BE2C (cell line): ENCODE data around the gene SYT7.

Experiments
- DNase-seq: peaks from one replicate; pipeline ENCODE4 v3.0.0-alpha.2; 2020
- H3K27me3 ChIP-seq: fragments of 250-450 bp; sonication (Bioruptor Pico); 2 replicates; pipeline ENCODE4 v1.5.1; 2020; ENCODE audit warnings: mild to moderate bottlenecking
- H3K36me3 ChIP-seq: fragments of 250-450 bp; sonication (Bioruptor Pico); 2 replicates; pipeline ENCODE4 v1.5.1; 2020; ENCODE audit warnings: mild to moderate bottlenecking
- H3K4me1 ChIP-seq: fragments of 250-450 bp; sonication (Bioruptor Pico); 2 replicates; pipeline ENCODE4 v1.5.1; 2020
- H3K4me3 ChIP-seq: 2 replicates; pipeline ENCODE4 v1.5.1; 2011; ENCODE audit warnings: low read depth, low read length
- H3K9me3 ChIP-seq: fragments of 250-450 bp; sonication (Bioruptor Pico); 2 replicates; pipeline ENCODE4 v1.5.1; 2020
- TF ChIP-seq, protein P1 (sequence below): IDR thresholded peaks from 2 replicates; pipeline ENCODE4 v1.5.1; 2012; ENCODE audit warnings: mild to moderate bottlenecking, low read depth, low read length

SYT7 gene

DNA sequence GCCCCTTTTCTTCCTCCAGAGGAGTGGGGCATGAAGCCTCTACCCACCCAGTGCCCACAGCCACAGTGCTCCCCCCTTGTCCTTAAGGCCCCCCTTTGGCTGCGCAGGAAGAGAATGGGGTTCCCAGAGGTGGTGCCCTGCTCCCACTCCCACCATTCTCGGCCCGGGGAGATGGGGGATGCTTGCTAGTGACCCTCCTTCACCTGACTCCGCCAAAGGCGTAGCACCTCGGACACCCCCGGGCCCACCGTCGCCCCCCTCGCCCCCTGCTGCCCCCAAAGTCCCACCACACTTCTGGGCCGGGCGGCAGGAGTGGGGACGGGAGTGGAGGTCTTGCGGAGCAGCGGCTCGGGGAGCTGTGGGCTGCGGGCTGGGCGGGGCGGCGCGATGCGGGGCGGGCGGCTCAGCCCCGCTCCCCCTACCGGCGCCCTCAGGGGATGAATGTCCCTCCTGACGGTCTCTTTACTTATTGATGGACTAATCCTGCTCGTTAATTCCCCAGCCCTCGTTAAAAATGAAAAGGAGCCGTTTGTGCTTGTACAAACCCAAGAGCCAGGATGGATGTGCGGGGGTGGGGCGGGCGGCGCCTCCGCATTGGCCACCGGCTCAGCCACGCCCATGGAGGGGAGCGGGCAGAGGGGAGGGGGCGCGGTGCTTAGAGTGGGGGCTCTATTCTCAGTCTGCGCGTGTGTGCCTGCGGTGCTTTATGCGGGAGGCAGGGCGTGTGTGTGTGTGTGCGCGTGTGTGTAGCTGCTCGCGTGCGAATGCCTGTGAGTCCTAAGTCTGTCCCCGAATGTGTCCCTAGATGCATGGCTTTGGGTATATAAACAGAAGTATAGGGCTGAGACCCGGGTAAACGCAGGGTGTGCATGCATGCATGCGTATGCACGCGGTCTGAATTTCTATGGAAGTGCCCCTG lies 25.6 kb downstream of the SYT7 start:
- Histone ChIP-seq H3K4me3 (peak overlapping the region; percentile 43), H3K36me3 (no peaks in the 10 kb centered on the region), H3K27me3 (no peaks in the 10 kb centered on the region), H3K9me3 (no peaks in the 10 kb centered on the region), H3K4me1 (peaks cover 10% of the 10 kb centered on the region)
- TF ChIP-seq, protein P1, sequence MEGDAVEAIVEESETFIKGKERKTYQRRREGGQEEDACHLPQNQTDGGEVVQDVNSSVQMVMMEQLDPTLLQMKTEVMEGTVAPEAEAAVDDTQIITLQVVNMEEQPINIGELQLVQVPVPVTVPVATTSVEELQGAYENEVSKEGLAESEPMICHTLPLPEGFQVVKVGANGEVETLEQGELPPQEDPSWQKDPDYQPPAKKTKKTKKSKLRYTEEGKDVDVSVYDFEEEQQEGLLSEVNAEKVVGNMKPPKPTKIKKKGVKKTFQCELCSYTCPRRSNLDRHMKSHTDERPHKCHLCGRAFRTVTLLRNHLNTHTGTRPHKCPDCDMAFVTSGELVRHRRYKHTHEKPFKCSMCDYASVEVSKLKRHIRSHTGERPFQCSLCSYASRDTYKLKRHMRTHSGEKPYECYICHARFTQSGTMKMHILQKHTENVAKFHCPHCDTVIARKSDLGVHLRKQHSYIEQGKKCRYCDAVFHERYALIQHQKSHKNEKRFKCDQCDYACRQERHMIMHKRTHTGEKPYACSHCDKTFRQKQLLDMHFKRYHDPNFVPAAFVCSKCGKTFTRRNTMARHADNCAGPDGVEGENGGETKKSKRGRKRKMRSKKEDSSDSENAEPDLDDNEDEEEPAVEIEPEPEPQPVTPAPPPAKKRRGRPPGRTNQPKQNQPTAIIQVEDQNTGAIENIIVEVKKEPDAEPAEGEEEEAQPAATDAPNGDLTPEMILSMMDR, result peak; percentile 34
- peak; percentile 60 for DNase-seq

DNA sequence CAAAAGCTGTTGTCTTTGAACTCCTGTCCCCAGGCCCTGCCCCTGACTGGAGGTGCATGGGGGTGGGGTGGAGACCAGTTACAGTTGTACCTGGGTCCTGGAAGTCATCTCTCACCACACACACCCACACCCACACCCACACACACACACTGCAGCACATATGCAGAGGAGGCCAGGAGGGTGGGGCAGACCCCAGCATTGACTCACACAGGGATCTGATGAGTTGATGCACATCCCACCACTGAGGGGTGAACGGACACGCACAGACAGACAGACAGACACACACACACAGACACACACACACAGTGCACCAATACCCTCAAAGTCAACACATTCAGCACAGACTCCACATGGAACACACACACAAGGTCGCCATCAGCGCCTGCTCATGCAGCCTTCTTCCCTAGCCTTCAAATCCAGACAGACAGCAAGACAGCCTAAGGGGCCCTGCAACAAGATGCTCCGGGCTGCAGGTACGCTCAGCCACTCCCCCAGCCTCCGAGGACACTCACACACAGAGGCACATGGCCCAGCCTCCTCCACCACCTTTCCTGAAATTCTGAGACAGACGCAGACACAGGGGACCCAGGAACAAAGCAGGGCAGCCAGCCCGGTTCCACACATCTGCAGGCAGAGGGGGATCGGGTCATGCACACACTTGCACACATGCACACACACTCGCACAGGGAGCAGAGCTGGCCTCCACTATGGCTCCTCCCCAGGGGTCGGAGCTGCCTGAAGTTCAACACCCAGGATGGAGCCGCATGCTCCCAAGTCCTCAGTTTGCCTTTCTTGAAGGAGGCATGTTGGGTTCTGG lies 26.5 kb downstream of the SYT7 start:
- TF ChIP-seq, protein P1, result no peak
- Histone ChIP-seq H3K4me1 (peaks cover 10% of the 10 kb centered on the region), H3K4me3 (peak overlapping the region; percentile 43), H3K36me3 (no peaks in the 10 kb centered on the region), H3K9me3 (no peaks in the 10 kb centered on the region), H3K27me3 (no peaks in the 10 kb centered on the region)
- no peak for DNase-seq

DNA sequence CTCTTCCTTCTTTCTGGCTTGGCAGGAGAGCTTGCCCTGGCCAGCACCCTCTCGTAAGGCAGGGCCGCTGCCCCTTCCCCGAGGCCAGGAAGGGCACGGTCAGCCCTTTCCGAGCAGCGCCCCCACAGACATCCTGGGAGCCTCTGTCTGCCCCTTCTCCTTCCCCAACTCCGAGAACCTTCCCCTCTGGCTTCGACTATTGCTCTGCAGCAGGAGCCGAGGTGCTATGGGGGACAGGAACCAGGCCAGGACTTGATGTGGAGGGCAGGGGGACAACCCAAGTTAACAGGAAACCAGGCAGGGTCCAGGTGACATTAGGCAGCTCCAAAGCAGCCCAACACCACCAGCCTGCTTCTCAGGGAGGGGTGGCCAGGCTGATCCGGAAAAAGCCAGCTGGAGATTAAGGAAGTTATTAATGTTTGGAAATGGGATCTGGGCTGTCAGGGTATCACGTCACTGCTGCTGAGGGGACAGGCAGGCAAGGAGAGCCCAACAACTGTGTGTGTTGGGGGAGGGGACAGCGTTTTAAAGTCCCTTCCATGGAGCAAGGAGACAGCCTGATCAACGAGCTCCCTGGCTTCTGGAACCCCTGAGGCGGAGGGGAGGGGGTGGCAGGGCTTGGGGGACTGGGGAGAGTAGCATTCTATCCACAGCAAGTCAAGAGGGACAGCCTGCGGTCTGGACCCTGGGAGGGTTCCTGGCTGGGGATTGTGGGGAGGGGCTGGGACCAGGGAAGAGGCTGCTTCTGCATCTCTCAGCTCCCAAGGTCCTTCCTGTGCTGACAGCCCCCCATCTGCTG lies 27.3 kb downstream of the SYT7 start:
- no peaks in the 10 kb centered on the region for H3K36me3 ChIP-seq
- no peaks in the 10 kb centered on the region for H3K27me3 ChIP-seq
- peaks cover 10% of the 10 kb centered on the region for H3K4me1 ChIP-seq
- H3K9me3 ChIP-seq, result no peaks in the 10 kb centered on the region
- DNase-seq, result peak; percentile 42
- TF ChIP-seq, protein P1, result no peak
- no peak overlapping the region for H3K4me3 ChIP-seq

DNA sequence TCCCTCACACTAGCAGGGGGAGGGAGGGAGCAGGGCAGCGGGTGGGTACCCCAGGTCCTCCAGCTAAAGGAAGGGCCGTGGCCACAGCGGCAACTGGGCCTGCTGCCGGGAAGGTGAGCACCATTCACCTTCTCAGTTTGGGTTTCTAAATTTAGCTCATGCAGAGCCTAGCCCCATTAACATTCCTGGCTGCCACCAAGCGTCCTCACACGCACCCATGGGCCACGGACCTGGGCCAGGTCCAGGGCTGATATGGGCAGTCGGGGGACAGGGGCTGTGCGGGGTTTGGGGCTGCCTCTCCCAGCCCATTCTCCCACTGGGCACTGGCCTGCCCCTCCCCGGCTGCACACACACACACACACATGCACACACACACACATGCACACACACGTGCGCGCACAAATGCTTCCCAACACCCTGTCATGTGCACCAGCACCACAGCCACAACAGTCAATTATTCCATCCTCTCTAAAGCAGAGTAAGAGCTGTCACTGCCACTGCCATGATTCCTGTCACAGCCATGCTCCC lies 28.7 kb downstream of the SYT7 start:
- Histone ChIP-seq H3K4me3 (no peak overlapping the region), H3K9me3 (no peaks in the 10 kb centered on the region), H3K27me3 (no peaks in the 10 kb centered on the region), H3K4me1 (peaks cover 10% of the 10 kb centered on the region), H3K36me3 (no peaks in the 10 kb centered on the region)
- DNase-seq, result no peak
- TF ChIP-seq, protein P1, result no peak

DNA sequence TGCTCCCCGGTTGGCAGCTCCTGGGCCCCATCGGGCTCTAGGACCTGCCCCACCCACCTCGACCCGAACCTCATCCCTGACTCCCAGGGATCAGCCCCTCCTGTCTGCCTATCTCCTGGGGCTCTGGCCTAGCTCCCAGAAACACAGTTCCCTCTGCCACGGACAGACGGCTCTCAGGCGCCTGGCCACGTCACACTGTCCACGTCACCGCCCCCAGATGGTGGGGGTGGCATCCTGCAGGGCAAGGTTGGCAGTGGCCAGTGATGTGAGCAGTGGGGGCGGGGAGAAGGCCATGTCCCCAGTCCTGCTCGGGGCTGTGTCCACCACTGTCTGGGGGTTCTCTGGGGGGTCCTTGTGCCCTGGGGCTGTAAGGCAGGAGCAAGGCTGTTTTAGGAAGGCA lies 29.2 kb downstream of the SYT7 start:
- no peak overlapping the region for H3K4me3 ChIP-seq
- H3K36me3 ChIP-seq, result no peaks in the 10 kb centered on the region
- no peaks in the 10 kb centered on the region for H3K27me3 ChIP-seq
- H3K9me3 ChIP-seq, result no peaks in the 10 kb centered on the region
- peaks cover 10% of the 10 kb centered on the region for H3K4me1 ChIP-seq
- TF ChIP-seq, protein P1, result no peak
- no peak for DNase-seq
